HepG2 (cell line): ENCODE measurements around the gene TEAD1. TPM values are rescaled to one million over a fixed set of nuclear protein-coding genes. Genes with fewer than 3 reads are reported as not detected.

Experiments used
- BCL3 ChIP-seq: sonication (generic); formaldehyde crosslinking; IDR thresholded peaks from 2 replicates; pipeline ENCODE4 v1.5.1; 2020; ENCODE audit warnings: mild to moderate bottlenecking, missing genetic modification reagents, moderate library complexity
- BRF2 ChIP-seq: sonication (generic); formaldehyde crosslinking; IDR thresholded peaks from 2 replicates; pipeline ENCODE4 v1.8.1; 2022; ENCODE audit warnings: mild to moderate bottlenecking, missing genetic modification reagents
- CCAR2 ChIP-seq: fragments of 200-400 bp; formaldehyde crosslinking; optimal IDR thresholded peaks from 2 replicates; pipeline ENCODE3; 2018; ENCODE audit warnings: low read depth, mild to moderate bottlenecking, low read length, moderate library complexity
- CHD2 ChIP-seq: IDR thresholded peaks from 2 replicates; pipeline ENCODE4 v1.6.1; 2011; ENCODE audit warnings: low read depth, low read length, improper control_type of control experiment
- HOXA7 ChIP-seq: sonication (generic); formaldehyde crosslinking; IDR thresholded peaks from 2 replicates; pipeline ENCODE4 v1.8.1; 2022; ENCODE audit warnings: mild to moderate bottlenecking, missing genetic modification reagents, moderate library complexity
- NR2F6 ChIP-seq, 2 experiments: IDR thresholded peaks; 2 replicates each; pipeline ENCODE4 v1.6.1; 2016; ENCODE audit warnings: antibody characterized with exemption in 1 of 2, mild to moderate bottlenecking in 1 of 2
- PHB2 ChIP-seq: fragments of 450-650 bp; IDR thresholded peaks from 2 replicates; pipeline ENCODE4 v1.6.1; 2018; ENCODE audit not compliant: partially characterized antibody
- RERE ChIP-seq: IDR thresholded peaks from 2 replicates; pipeline ENCODE4 v1.6.1; 2016; ENCODE audit warnings: low read depth, missing genetic modification reagents, missing compliant biosample characterization
- RFX3 ChIP-seq: IDR thresholded peaks from 2 replicates; pipeline ENCODE4 v1.6.1; 2016; ENCODE audit warnings: missing biosample characterization, missing genetic modification reagents
- SALL2 ChIP-seq: sonication (generic); formaldehyde crosslinking; IDR thresholded peaks from 2 replicates; pipeline ENCODE4 v1.8.1; 2023; ENCODE audit warnings: mild to moderate bottlenecking, missing genetic modification reagents, inconsistent platforms
- SOX6 ChIP-seq, 2 experiments: fragments of 450-650 bp in 1 of 2; sonication (generic) in 1 of 2; formaldehyde crosslinking in 1 of 2; IDR thresholded peaks; 2 replicates each; pipeline versions ENCODE4 v1.4.0 to v1.6.1; 2017 to 2020; ENCODE audit warnings: antibody characterized with exemption in 1 of 2, mild to moderate bottlenecking in 1 of 2, missing genetic modification reagents in 1 of 2
- ZFP91 ChIP-seq: sonication (generic); formaldehyde crosslinking; IDR thresholded peaks from 2 replicates; pipeline ENCODE4 v1.9.0; 2022; ENCODE audit warnings: missing genetic modification reagents, mild to moderate bottlenecking, borderline replicate concordance
- ZNF496 ChIP-seq: sonication (generic); formaldehyde crosslinking; IDR thresholded peaks from 2 replicates; pipeline ENCODE4 v1.8.1; 2023; ENCODE audit warnings: mild to moderate bottlenecking, moderate library complexity, missing genetic modification reagents; ENCODE audit not compliant: insufficient replicate concordance
- ZNF598 ChIP-seq: sonication (generic); formaldehyde crosslinking; IDR thresholded peaks from 2 replicates; pipeline ENCODE4 v1.5.1; 2020; ENCODE audit warnings: mild to moderate bottlenecking, missing genetic modification reagents, borderline replicate concordance
- ZNF737 ChIP-seq: sonication (generic); formaldehyde crosslinking; IDR thresholded peaks from 2 replicates; pipeline ENCODE4 v1.5.0; 2020; ENCODE audit warnings: missing genetic modification reagents, mild to moderate bottlenecking, borderline replicate concordance
- ZNF768 ChIP-seq: sonication (generic); formaldehyde crosslinking; IDR thresholded peaks from 2 replicates; pipeline ENCODE4 v1.4.0; 2020; ENCODE audit warnings: missing genetic modification reagents
- ZNF790 ChIP-seq: sonication (generic); formaldehyde crosslinking; IDR thresholded peaks from 2 replicates; pipeline ENCODE4 v1.8.0; 2022; ENCODE audit warnings: missing genetic modification reagents, mild to moderate bottlenecking, borderline replicate concordance
- polyA plus RNA-seq, 8 experiments: library from polyadenylated mRNA; depleted of rRNA in 3 of 8; stranded (reverse) in 7 of 8; unstranded in 1 of 8; fragments of >200 nt; fragmentation: Illumina TruSeq in 4 of 8; extraction: Trizol in 4 of 8; gene quantifications; 2 replicates each; pipeline versions ENCODE4 v1.2.1 to v1.2.3, GENCODE V29; 2011 to 2016; ENCODE audit warnings: low read depth in 4 of 8, missing spikeins in 1 of 8, mixed read lengths in 1 of 8; ENCODE audit not compliant: insufficient read depth in 1 of 8
- total RNA-seq, 5 experiments: library from RNA; depleted of rRNA; stranded (reverse); fragments of >200 nt; fragmentation: Illumina TruSeq; extraction: Trizol; gene quantifications; 2 replicates each; pipeline ENCODE4 v1.2.3, GENCODE V29; 2016; ENCODE audit warnings: low read depth in 1 of 5

TEAD1 gene
- total and polyA plus RNA-seq, 2 of the 13 experiments (the other 11 are each of a cell fraction or from before 2014, with no cell fraction given), result 20.1 to 30.5 TPM

GRCh38 chr11:12692229-12693075, 18.2 kb downstream of the TEAD1 start (continued):
- TF ChIP-seq RERE (CRISPR knock-in tag) (no peak), HOXA7 (CRISPR knock-in tag) (no peak), BRF2 (CRISPR knock-in tag) (no peak), ZNF496 (no peak), CHD2 (no peak), PHB2 (no peak), ZNF737 (CRISPR knock-in tag) (no peak), CCAR2 (no peak), ZNF598 (no peak), SOX6 (IDR thresholded peaks at IDR 0.05) (no peak), SOX6 (CRISPR knock-in tag; IDR thresholded peaks at IDR 0.05) (peak; percentile 81), RFX3 (no peak), ZFP91 (CRISPR knock-in tag) (peak; percentile 54; the same call in 1 of the 2 replicates), SALL2 (CRISPR knock-in tag) (no peak), BCL3 (CRISPR knock-in tag) (no peak), ZNF768 (no peak), ZNF790 (CRISPR knock-in tag) (no peak), NR2F6 (IDR thresholded peaks at IDR 0.05) (no peak), NR2F6 (CRISPR knock-in tag; IDR thresholded peaks at IDR 0.05) (peak; percentile 54; the same call in 1 of the 2 replicates)
